Lung (tissue), 12 donors: ENCODE results near the gene TNPO1. TPM values are rescaled to one million over a fixed set of nuclear protein-coding genes. Genes with fewer than 3 reads are reported as not detected.

ENCODE experiments used
- ATAC-seq: fragments of 200-7000 bp; cut with Tn5 transposase; one replicate; pipeline ENCODE4 v1.9.1; 2020; ENCODE audit warnings: moderate number of reproducible peaks; ENCODE audit not compliant: insufficient read depth, low FRiP score
- DNase-seq, 3 donors: peaks; one replicate each; pipeline ENCODE4 v3.0.0-alpha.2; 2013 to 2017
- H3K27ac ChIP-seq, 2 donors: one replicate each; pipeline ENCODE4 v1.5.1; 2013; ENCODE audit warnings: mild to moderate bottlenecking in 2 of 2, moderate library complexity in 2 of 2, control low read depth in 1 of 2, inconsistent platforms in 1 of 2, low read depth in 1 of 2, low read length in 1 of 2
- H3K27me3 ChIP-seq, 3 donors: one replicate each; pipeline ENCODE4 v1.5.1; 2013; ENCODE audit warnings: low read length in 2 of 3; ENCODE audit not compliant: control insufficient read depth in 3 of 3, insufficient read depth in 3 of 3
- H3K36me3 ChIP-seq, 4 donors: one replicate each; pipeline ENCODE4 v1.5.1; 2013; ENCODE audit warnings: low read length in 4 of 4, mild to moderate bottlenecking in 1 of 4, moderate library complexity in 1 of 4; ENCODE audit not compliant: control insufficient read depth in 4 of 4, insufficient read depth in 4 of 4
- H3K4me1 ChIP-seq, 5 donors: one replicate each; pipeline ENCODE4 v1.5.1; 2013; ENCODE audit warnings: low read length in 5 of 5, mild to moderate bottlenecking in 2 of 5, moderate library complexity in 1 of 5; ENCODE audit not compliant: control insufficient read depth in 5 of 5, insufficient read depth in 5 of 5
- H3K4me3 ChIP-seq: one replicate; pipeline ENCODE4 v1.5.1; 2013; ENCODE audit warnings: mild to moderate bottlenecking, control low read depth, moderate library complexity
- H3K9ac ChIP-seq, 2 donors: one replicate each; pipeline ENCODE4 v1.5.1; 2013; ENCODE audit warnings: low read length in 2 of 2, control low read depth in 1 of 2; ENCODE audit not compliant: insufficient read depth in 1 of 2
- H3K9me3 ChIP-seq, 4 donors: one replicate each; pipeline ENCODE4 v1.5.1; 2013; ENCODE audit warnings: low read length in 3 of 4, mild to moderate bottlenecking in 1 of 4, moderate library complexity in 1 of 4; ENCODE audit not compliant: control insufficient read depth in 4 of 4, insufficient read depth in 3 of 4
- CTCF ChIP-seq: IDR thresholded peaks from 2 replicates; pipeline ENCODE4 v1.5.1; 2012; ENCODE audit warnings: mild to moderate bottlenecking; ENCODE audit errors: control extremely low read depth, extremely low read depth
- WGBS, 2 donors: extraction: QIAGEN DNeasy Blood & Tissue Kit; methylation state at CpG; one replicate each; pipeline ENCODE4 v1.1.7; 2013; 5-methylcytosine and 5-hydroxymethylcytosine counted together
- polyA plus RNA-seq, 2 donors: library from polyadenylated mRNA; stranded (reverse); fragments of 200-250 nt; gene quantifications; one replicate each; pipeline ENCODE4 v1.2.1, GENCODE V29; 2013
- total RNA-seq, 2 donors: library from RNA; depleted of rRNA in 1 of 2; stranded (reverse); fragments of >200 nt in 1 of 2; gene quantifications; one replicate each; pipeline ENCODE4 v1.2.1, GENCODE V29; 2014 to 2021
- donor health status: control.
- donor health status: control.
- donor health status: Bipolar disorder and iron deficiency.
- donor health status: healthy.
- donor health status: DM: yes; HTN: yes; CAD: no.

Gene TNPO1
- total and polyA plus RNA-seq, 4 donors, result 9.4 to 122 (median 50.8) TPM

DNA sequence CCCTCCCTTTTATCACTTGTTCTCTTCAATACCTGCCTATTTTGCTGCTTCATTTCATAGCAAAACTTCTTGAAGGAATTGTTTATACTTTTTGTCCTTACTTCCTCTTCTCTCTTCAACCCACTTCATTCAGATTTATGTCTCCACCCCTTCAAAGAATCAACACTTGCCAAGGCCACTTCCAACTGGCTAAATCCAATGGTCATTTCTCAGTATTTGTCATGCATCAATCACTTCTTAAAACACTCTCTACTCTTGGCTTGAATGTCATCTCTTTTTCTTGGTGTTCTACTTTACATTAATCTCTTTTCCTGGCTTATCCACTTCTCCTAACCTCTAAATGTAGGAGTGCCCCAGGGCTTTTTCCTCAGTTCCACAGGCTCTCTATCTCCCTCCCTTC lies 131.0 kb downstream of the TNPO1 start:
- no peak overlapping the region for H3K9ac ChIP-seq
- H3K36me3 ChIP-seq, result no peaks in the 10 kb centered on the region
- no peak overlapping the region for H3K4me3 ChIP-seq
- no peaks in the 10 kb centered on the region for H3K9me3 ChIP-seq
- ATAC-seq (no peak), DNase-seq (no peak)
- TF ChIP-seq CTCF, result no peak
- no peak overlapping the region for H3K27ac ChIP-seq
- no peaks in the 10 kb centered on the region for H3K4me1 ChIP-seq
- H3K27me3 ChIP-seq, result no peaks in the 10 kb centered on the region

DNA sequence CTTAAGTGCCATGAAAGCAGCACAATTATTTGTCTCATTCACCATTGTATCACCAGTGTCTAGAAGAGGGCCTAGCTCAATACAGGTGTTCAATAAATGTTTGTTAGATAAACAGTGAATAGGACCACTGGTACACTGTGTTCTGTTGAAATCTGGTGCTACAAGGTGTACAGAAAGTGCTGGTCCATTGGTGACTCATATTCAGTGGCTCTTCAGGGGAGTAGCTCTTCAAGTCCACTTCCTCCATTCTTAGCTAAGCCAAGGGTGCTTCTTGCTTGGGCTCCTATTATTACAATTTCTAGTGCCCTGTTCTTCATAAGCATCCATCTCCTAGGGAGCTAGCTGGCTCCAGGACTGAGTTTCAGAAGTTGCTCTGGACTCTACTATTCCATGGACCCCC lies 133.0 kb downstream of the TNPO1 start:
- Histone ChIP-seq H3K27ac (peak overlapping the region in 1 of 2 donors; percentile 52), H3K9me3 (no peaks in the 10 kb centered on the region), H3K27me3 (no peaks in the 10 kb centered on the region), H3K9ac (no peak overlapping the region), H3K36me3 (no peaks in the 10 kb centered on the region), H3K4me3 (no peak overlapping the region), H3K4me1 (peaks cover 0 to 2% (median 0%) of the 10 kb centered on the region in 5 donors)
- no peak for DNase-seq
- no peak for TF ChIP-seq CTCF
- peak; percentile 49 for ATAC-seq

- no peak for TF ChIP-seq CTCF
- Histone ChIP-seq H3K36me3 (no peaks in the 10 kb centered on the region), H3K27me3 (no peaks in the 10 kb centered on the region), H3K4me1 (peaks cover 0 to 5% (median 0%) of the 10 kb centered on the region in 5 donors), H3K4me3 (no peak overlapping the region), H3K9me3 (no peaks in the 10 kb centered on the region), H3K9ac (no peak overlapping the region), H3K27ac (peak overlapping the region in 1 of 2 donors; percentile 84)
- no peak for DNase-seq
- WGBS, 2 donors, result 80 to 85% methylated on average over 7 of the region's 7 CpGs
- no peak for ATAC-seq
Observed at GRCh38 chr5:72951671-72952468, 135.4 kb downstream of the TNPO1 start.
